KMS-11 (cell line): ENCODE measurements around the gene WDR90.

Experiments used
- H2AFZ ChIP-seq: fragments of 200-600 bp; sonication (generic); 2 replicates; pipeline ENCODE4 v1.6.1; 2016; ENCODE audit warnings: antibody characterized with exemption, mixed run types, low read depth
- H3K27ac ChIP-seq: fragments of 200-600 bp; sonication (generic); 2 replicates; pipeline ENCODE4 v1.6.1; 2016; ENCODE audit warnings: mild to moderate bottlenecking, mixed run types
- H3K27me3 ChIP-seq: fragments of 200-600 bp; sonication (generic); 2 replicates; pipeline ENCODE4 v1.6.1; 2017; ENCODE audit warnings: mild to moderate bottlenecking, low read depth, mixed run types, moderate library complexity; ENCODE audit not compliant: insufficient read depth
- H3K36me3 ChIP-seq: fragments of 200-600 bp; sonication (generic); 2 replicates; pipeline ENCODE4 v1.6.1; 2017; ENCODE audit warnings: mild to moderate bottlenecking, mixed run types; ENCODE audit not compliant: insufficient read depth
- H3K4me1 ChIP-seq: fragments of 200-600 bp; sonication (generic); 2 replicates; pipeline ENCODE4 v1.6.1; 2016; ENCODE audit warnings: mild to moderate bottlenecking, low read depth, mixed run types; ENCODE audit not compliant: poor library complexity, severe bottlenecking
- H3K4me2 ChIP-seq: fragments of 200-600 bp; sonication (generic); 2 replicates; pipeline ENCODE4 v1.7.0; 2016; ENCODE audit warnings: mild to moderate bottlenecking, mixed run types
- H3K4me3 ChIP-seq: fragments of 200-600 bp; sonication (generic); IDR thresholded peaks from 2 replicates; pipeline ENCODE4 v1.6.1; 2017; ENCODE audit warnings: low read depth, low read length, mixed read lengths; ENCODE audit not compliant: insufficient read depth
- H3K79me2 ChIP-seq: fragments of 200-600 bp; sonication (generic); 2 replicates; pipeline ENCODE4 v1.6.1; 2016; ENCODE audit warnings: low read depth, mixed run types; ENCODE audit not compliant: insufficient read depth
- H3K9ac ChIP-seq: fragments of 200-600 bp; sonication (generic); 2 replicates; pipeline ENCODE4 v1.6.1; 2016; ENCODE audit warnings: mild to moderate bottlenecking, mixed run types
- H4K20me1 ChIP-seq: fragments of 200-600 bp; sonication (generic); 2 replicates; pipeline ENCODE4 v1.6.1; 2016; ENCODE audit warnings: mild to moderate bottlenecking, mixed run types; ENCODE audit not compliant: insufficient read depth
- TF ChIP-seq, protein P1 (sequence below): fragments of 200-600 bp; sonication (generic); conservative IDR thresholded peaks from 2 replicates; pipeline ENCODE4 v1.6.1; 2017; ENCODE audit warnings: low read depth, mild to moderate bottlenecking, antibody characterized with exemption, low read length, moderate library complexity, mixed read lengths

WDR90 gene

DNA sequence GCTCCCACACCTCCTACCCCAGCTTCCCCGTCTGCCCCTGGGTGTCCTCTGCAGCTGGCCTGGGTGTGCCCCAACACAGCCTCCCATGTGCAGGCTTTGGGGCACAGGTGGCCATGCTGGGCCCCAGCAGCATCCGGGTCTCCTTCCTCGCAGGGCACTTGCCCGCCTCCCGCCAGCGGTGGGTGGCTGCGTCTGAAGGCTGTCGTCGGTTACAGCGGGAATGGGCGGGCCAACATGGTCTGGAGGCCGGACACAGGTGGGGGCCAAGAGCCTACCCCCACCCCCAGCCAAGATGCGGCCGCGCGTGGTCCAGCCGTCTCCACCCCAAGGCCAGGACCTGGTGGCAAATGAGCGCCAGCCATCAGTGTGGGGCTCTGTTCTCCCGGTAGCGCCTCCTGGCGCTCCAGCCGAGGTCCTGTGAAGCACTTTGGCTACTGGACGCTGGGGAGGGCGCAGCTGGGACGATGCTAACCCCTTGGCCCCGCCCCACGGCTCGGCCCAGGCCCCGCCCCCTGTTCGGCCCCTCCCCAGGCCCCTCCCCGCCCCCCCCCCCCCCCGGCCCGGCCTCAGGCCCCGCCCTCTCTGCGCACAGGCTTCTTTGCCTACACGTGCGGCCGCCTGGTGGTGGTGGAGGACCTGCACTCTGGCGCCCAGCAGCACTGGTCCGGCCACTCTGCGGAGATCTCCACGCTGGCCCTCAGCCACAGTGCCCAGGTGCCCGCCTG is 11.5 kb downstream of the WDR90 start:
- Histone ChIP-seq H3K9ac (peak overlapping the region; percentile 43; the same call in 1 of the 2 replicates), H3K27me3 (no peaks in the 10 kb centered on the region), H3K4me1 (peaks cover 20% of the 10 kb centered on the region), H4K20me1 (no peaks in the 10 kb centered on the region), H3K4me3 (no peak overlapping the region), H3K36me3 (no peaks in the 10 kb centered on the region), H3K4me2 (peak overlapping the region; percentile 55), H3K27ac (peak overlapping the region; percentile 50), H2AFZ (peak overlapping the region; percentile 49; the same call in 1 of the 2 replicates), H3K79me2 (no peaks in the 10 kb centered on the region)
- TF ChIP-seq, protein P1, sequence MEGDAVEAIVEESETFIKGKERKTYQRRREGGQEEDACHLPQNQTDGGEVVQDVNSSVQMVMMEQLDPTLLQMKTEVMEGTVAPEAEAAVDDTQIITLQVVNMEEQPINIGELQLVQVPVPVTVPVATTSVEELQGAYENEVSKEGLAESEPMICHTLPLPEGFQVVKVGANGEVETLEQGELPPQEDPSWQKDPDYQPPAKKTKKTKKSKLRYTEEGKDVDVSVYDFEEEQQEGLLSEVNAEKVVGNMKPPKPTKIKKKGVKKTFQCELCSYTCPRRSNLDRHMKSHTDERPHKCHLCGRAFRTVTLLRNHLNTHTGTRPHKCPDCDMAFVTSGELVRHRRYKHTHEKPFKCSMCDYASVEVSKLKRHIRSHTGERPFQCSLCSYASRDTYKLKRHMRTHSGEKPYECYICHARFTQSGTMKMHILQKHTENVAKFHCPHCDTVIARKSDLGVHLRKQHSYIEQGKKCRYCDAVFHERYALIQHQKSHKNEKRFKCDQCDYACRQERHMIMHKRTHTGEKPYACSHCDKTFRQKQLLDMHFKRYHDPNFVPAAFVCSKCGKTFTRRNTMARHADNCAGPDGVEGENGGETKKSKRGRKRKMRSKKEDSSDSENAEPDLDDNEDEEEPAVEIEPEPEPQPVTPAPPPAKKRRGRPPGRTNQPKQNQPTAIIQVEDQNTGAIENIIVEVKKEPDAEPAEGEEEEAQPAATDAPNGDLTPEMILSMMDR, result no peak; the same call in 1 of the 2 replicates

DNA sequence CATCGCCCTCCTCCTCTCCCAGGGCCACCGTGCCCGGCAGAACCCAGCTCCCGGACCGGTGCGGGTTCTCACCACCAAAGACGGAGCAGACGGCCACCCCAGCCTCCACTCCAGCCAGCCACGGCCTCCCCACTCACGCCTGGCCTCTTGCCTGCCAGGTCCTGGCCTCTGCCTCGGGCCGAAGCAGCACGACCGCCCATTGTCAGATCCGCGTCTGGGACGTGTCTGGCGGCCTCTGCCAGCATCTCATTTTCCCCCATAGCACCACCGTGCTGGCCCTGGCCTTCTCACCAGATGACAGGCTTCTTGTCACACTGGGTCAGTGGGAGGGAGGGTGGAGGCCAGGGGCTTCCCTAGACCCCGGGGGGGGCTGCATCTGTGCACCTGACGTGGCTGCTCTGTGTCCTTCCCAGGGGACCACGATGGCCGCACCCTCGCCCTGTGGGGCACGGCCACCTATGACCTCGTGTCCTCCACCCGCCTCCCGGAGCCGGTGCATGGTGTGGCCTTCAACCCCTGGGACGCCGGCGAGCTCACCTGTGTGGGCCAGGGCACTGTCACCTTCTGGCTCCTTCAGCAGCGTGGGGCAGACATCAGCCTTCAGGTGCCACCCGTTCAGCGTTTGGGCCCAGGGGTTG is 12.1 kb downstream of the WDR90 start:
- H3K27ac ChIP-seq, result no peak overlapping the region
- no peak overlapping the region for H3K9ac ChIP-seq
- H4K20me1 ChIP-seq, result no peaks in the 10 kb centered on the region
- no peaks in the 10 kb centered on the region for H3K36me3 ChIP-seq
- peaks cover 20% of the 10 kb centered on the region for H3K4me1 ChIP-seq
- H2AFZ ChIP-seq, result peak overlapping the region; percentile 27; the same call in 1 of the 2 replicates
- H3K27me3 ChIP-seq, result no peaks in the 10 kb centered on the region
- no peak overlapping the region for H3K4me3 ChIP-seq
- peak overlapping the region; percentile 49 for H3K4me2 ChIP-seq
- TF ChIP-seq, protein P1, result peak; percentile 30; the same call in 1 of the 2 replicates
- H3K79me2 ChIP-seq, result no peaks in the 10 kb centered on the region

DNA sequence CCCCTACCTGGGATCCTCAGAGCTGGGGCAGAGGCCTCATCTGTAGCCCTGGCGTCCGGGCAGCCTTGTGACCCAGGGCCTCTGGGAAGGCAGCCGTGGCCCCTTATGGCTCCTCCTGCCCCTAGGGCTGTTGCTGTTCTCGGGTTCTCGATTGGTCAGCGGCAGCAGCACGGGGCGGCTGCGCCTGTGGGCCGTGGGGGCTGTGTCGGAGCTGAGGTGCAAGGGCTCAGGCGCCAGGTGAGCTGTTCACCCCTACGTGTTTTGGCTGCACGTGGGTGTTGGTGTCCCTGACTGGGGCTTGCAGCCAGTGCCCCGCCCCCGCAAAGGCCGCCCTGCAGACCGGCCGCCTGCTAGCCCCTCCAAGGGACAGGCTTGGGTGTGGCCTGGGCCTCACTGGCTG is 12.9 kb downstream of the WDR90 start:
- Histone ChIP-seq H3K27ac (no peak overlapping the region), H3K4me1 (peaks cover 20% of the 10 kb centered on the region), H4K20me1 (no peaks in the 10 kb centered on the region), H3K36me3 (no peaks in the 10 kb centered on the region), H3K79me2 (no peaks in the 10 kb centered on the region), H3K27me3 (no peaks in the 10 kb centered on the region), H3K4me3 (no peak overlapping the region), H3K4me2 (no peak overlapping the region), H3K9ac (no peak overlapping the region), H2AFZ (no peak overlapping the region)
- TF ChIP-seq, protein P1, result no peak

DNA sequence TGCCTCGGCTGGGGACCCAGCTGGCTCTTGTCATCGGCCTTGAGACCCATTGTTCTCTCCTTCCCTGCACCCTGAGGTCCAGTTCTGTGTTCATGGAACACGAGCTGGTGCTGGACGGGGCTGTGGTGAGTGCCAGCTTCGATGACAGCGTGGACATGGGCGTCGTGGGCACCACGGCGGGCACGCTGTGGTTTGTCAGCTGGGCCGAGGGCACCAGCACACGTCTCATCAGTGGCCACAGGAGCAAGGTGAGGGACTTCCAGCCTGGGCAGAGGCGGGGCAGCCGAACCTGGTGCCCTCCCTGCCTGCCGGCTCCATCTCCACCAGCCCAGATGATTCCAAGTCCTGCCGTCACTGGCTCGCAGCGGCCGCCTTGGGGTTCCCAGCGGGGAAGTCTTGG is 13.4 kb downstream of the WDR90 start:
- H3K4me1 ChIP-seq, result peaks cover 24% of the 10 kb centered on the region
- TF ChIP-seq, protein P1, result no peak
- H3K79me2 ChIP-seq, result no peaks in the 10 kb centered on the region
- H2AFZ ChIP-seq, result no peak overlapping the region
- no peak overlapping the region for H3K4me3 ChIP-seq
- H3K4me2 ChIP-seq, result no peak overlapping the region
- H4K20me1 ChIP-seq, result no peaks in the 10 kb centered on the region
- H3K9ac ChIP-seq, result no peak overlapping the region
- no peak overlapping the region for H3K27ac ChIP-seq
- H3K36me3 ChIP-seq, result no peaks in the 10 kb centered on the region
- H3K27me3 ChIP-seq, result no peaks in the 10 kb centered on the region
